BJ (cell line): Measurements from ENCODE around the gene LAPTM4A. TPM values are rescaled to one million over a fixed set of nuclear protein-coding genes. Genes with fewer than 3 reads are reported as not detected.
A peak's percentile ranks its signal among the peaks of the same experiment; 100 is the strongest.

ENCODE experiments used
- CTCF ChIA-PET: fragments of 350-600 bp; formaldehyde crosslinking; extraction: SDS; loops from one replicate; lab custom pipeline; 2021; ENCODE audit warnings: antibody characterized with exemption, inconsistent platforms; lab: Yijun Ruan, JAX
- POLR2A ChIA-PET: fragments of 300-600 bp; sonication (Branson Sonifier 250); formaldehyde crosslinking; extraction: SDS; loops from one replicate; lab custom pipeline; 2021; ENCODE audit warnings: antibody characterized with exemption; lab: Charles Lee
- DNase-seq: peaks from one replicate; pipeline ENCODE4 v3.0.0-alpha.2; 2011; ENCODE audit warnings: low read depth
- H3K27me3 ChIP-seq: 2 replicates; pipeline ENCODE4 v1.6.0; 2011; ENCODE audit warnings: low read length; ENCODE audit not compliant: control insufficient read depth, insufficient read depth
- H3K36me3 ChIP-seq: 2 replicates; pipeline ENCODE4 v1.5.1; 2011; ENCODE audit warnings: low read length; ENCODE audit not compliant: control insufficient read depth, insufficient read depth
- H3K4me3 ChIP-seq: 2 replicates; pipeline ENCODE4 v1.5.1; 2011; ENCODE audit warnings: low read depth, mild to moderate bottlenecking, control low read depth, low read length
- CTCF ChIP-seq: IDR thresholded peaks from 2 replicates; pipeline ENCODE4 v1.5.1; 2011; ENCODE audit warnings: low read depth, mild to moderate bottlenecking, control low read depth, inconsistent platforms, low read length, moderate library complexity; ENCODE audit not compliant: insufficient read depth
- polyA plus RNA-seq: library from polyadenylated mRNA; depleted of rRNA; stranded (reverse); fragments of >200 nt; gene quantifications from 2 replicates; pipeline ENCODE4 v1.2.3, GENCODE V29; 2011

Gene LAPTM4A
- polyA plus RNA-seq, 1 experiment = 379 TPM

GRCh38 chr2:20064841-20065240 lies 13.4 kb upstream of the LAPTM4A start:
- CTCF ChIA-PET = interaction anchor here (1.1 to 1.2 kb wide), 2 partner anchors 8 to 30 kb away, joined by 3 read pairs; no protein-coding TSS in a partner anchor
- POLR2A ChIA-PET = no interaction called here
- H3K4me3 ChIP-seq = no peak overlapping the region

GRCh38 chr2:20064421-20064820 lies 13.0 kb upstream of the LAPTM4A start:
- no peaks in the 10 kb centered on the region for H3K36me3 ChIP-seq
- ChIA-PET POLR2A (no interaction called here), CTCF (interaction anchor here (1.2 to 2.4 kb wide), 3 partner anchors 28 to 49 kb away, joined by 3 to 8 read pairs (median 6); no protein-coding TSS in a partner anchor)
- no peaks in the 10 kb centered on the region for H3K27me3 ChIP-seq
- no peak overlapping the region for H3K4me3 ChIP-seq
- no peak for TF ChIP-seq CTCF
- DNase-seq = no peak

More at GRCh38 chr2:20064841-20065240, 13.4 kb upstream of the LAPTM4A start:
- no peak for DNase-seq
- TF ChIP-seq CTCF = no peak
- Histone ChIP-seq H3K27me3 (no peaks in the 10 kb centered on the region), H3K36me3 (no peaks in the 10 kb centered on the region)

DNA sequence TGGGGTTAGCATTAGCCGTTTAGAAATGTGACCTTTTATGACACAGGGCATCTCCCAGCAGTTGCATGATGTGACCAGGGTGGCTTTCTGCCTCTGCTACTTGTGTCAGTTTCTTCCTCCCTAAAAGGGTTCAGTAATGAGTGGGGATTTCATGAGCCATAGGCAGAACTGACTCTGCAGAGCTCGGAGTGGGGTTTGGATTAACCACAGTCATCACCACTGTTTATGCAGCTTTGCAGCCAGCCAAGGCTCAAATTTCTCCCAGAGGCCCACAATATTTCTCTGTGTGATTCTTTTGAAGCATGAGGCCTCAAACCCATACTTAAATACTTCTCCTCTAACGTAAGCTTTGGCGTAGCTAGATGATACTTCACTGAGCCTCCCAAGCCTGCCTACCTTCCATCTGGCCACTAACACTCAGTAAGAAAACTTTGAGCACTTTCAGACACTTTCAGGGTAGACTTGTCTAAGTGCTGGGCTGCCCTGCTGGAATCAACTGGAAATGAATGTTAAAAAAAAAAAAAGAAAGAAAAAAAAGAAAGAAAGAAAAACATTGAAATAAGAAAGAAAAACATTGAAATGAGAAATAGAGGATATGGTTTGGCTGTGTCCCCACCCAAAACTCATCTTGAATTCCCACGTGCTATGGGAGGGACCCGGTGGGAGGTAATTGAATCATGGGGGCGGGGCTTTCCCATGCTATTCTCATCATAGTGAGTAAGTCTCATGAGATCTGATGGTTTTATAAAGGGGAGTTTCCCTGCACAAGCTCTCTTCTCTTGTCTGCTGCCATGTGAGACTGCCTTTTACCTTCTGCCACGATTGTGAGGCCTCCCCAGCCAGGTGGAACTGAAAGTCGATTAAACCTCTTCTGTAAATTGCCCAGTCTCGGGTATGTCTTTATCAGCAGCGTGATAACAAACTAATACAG lies 11.5 kb upstream of the LAPTM4A start:
- Histone ChIP-seq H3K4me3 (no peak overlapping the region), H3K36me3 (no peaks in the 10 kb centered on the region), H3K27me3 (no peaks in the 10 kb centered on the region)
- peak; percentile 81 for DNase-seq
- TF ChIP-seq CTCF = no peak
- POLR2A ChIA-PET = interaction anchor here (0.5 to 1.0 kb wide), 2 partner anchors 11 to 15 kb away, joined by 5 to 7 read pairs; partner anchors contain the start of gene LAPTM4A
- CTCF ChIA-PET = interaction anchor here (0.6 to 2.4 kb wide), 8 partner anchors 15 to 88 kb away, joined by 3 to 8 read pairs (median 4); no protein-coding TSS in a partner anchor

DNA sequence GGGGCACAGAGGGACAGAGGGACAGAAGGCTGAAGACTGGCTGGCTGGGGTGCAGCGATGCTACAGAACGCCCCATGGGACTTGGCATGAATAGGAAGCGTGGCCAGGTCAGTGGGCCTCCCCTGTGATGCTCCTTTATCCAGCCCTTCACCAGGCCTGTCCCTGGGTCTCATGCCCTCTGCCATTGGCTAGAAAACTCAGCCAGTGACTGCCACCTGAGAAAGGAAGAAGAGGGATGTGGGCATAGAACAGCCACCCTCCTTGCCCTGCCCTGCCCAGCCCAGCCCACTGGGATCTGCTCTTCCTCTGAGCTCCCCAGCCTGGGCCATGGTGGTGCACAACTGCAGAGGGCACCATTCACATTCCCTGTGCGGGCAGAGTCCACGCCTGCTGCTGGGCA lies 10.5 kb upstream of the LAPTM4A start:
- ChIA-PET CTCF (interaction anchor here (0.7 to 2.4 kb wide), 7 partner anchors 9 to 62 kb away, joined by 3 to 8 read pairs (median 4); no protein-coding TSS in a partner anchor), POLR2A (no interaction called here)

More for the DNA sequence above, 10.5 kb upstream of the LAPTM4A start:
- H3K36me3 ChIP-seq = no peaks in the 10 kb centered on the region
- DNase-seq = no peak
- no peak for TF ChIP-seq CTCF
- no peaks in the 10 kb centered on the region for H3K27me3 ChIP-seq
- H3K4me3 ChIP-seq = no peak overlapping the region
